Memory B cell (primary cell): Measurements from ENCODE around the gene IER3.
"Not testable (repeated sequence)": the region's sequence is repeated elsewhere in the genome, so short reads cannot be mapped to it uniquely, and the experiment has no call there.

Experiments used
- ATAC-seq: fragments of 150-1000 bp; cut with Tn5 transposase; 2 replicates; pipeline ENCODE4 v1.10.0; 2021; ENCODE audit warnings: low read depth, mild to moderate bottlenecking, moderate library complexity
- DNase-seq, 2 donors: peaks; one replicate each; pipeline ENCODE4 v3.0.0; 2022; ENCODE audit warnings: low spot score in 2 of 2
- H3K27ac Mint-ChIP-seq: one replicate; pipeline ENCODE4 v1.8.0; 2022; ENCODE audit warnings: mild to moderate bottlenecking, moderate library complexity, mixed read lengths
- H3K27me3 Mint-ChIP-seq: one replicate; pipeline ENCODE4 v1.8.0; 2022; ENCODE audit warnings: mixed read lengths
- H3K36me3 Mint-ChIP-seq: one replicate; pipeline ENCODE4 v1.8.0; 2022; ENCODE audit warnings: mild to moderate bottlenecking, mixed read lengths
- H3K4me1 Mint-ChIP-seq: one replicate; pipeline ENCODE4 v1.8.0; 2022; ENCODE audit warnings: mixed read lengths
- H3K4me3 Mint-ChIP-seq: one replicate; pipeline ENCODE4 v1.8.0; 2022; ENCODE audit warnings: mild to moderate bottlenecking, moderate library complexity, mixed read lengths
- H3K9me3 Mint-ChIP-seq: one replicate; pipeline ENCODE4 v1.8.0; 2022; ENCODE audit warnings: mixed read lengths

The IER3 gene

GRCh38 chr6:30727920-30728553 lies 16.3 kb downstream of the IER3 start:
- Mint-ChIP-seq H3K9me3 (no peaks in the 10 kb centered on the region), H3K27me3 (no peaks in the 10 kb centered on the region), H3K4me1 (peaks cover 26% of the 10 kb centered on the region), H3K4me3 (no peak overlapping the region), H3K27ac (peak overlapping the region; percentile 20), H3K36me3 (peaks cover 18% of the 10 kb centered on the region)
- DNase-seq (no peak), ATAC-seq (no peak)

- DNase-seq (no peak), ATAC-seq (no peak)
- H3K4me1 Mint-ChIP-seq, result peaks cover 33% of the 10 kb centered on the region
- H3K4me3 Mint-ChIP-seq, result no peak overlapping the region
- H3K27ac Mint-ChIP-seq, result peak overlapping the region; percentile 28
- H3K9me3 Mint-ChIP-seq, result no peaks in the 10 kb centered on the region
- H3K27me3 Mint-ChIP-seq, result no peaks in the 10 kb centered on the region
- H3K36me3 Mint-ChIP-seq, result peaks cover 20% of the 10 kb centered on the region
Measured at GRCh38 chr6:30726506-30727413, 17.6 kb downstream of the IER3 start.

GRCh38 chr6:30725713-30726505 lies 18.4 kb downstream of the IER3 start:
- Mint-ChIP-seq H3K4me1 (peaks cover 32% of the 10 kb centered on the region), H3K27me3 (no peaks in the 10 kb centered on the region), H3K9me3 (no peaks in the 10 kb centered on the region), H3K36me3 (peaks cover 19% of the 10 kb centered on the region), H3K4me3 (no peak overlapping the region), H3K27ac (peak overlapping the region; percentile 38)
- ATAC-seq (no peak), DNase-seq (no peak)

DNA sequence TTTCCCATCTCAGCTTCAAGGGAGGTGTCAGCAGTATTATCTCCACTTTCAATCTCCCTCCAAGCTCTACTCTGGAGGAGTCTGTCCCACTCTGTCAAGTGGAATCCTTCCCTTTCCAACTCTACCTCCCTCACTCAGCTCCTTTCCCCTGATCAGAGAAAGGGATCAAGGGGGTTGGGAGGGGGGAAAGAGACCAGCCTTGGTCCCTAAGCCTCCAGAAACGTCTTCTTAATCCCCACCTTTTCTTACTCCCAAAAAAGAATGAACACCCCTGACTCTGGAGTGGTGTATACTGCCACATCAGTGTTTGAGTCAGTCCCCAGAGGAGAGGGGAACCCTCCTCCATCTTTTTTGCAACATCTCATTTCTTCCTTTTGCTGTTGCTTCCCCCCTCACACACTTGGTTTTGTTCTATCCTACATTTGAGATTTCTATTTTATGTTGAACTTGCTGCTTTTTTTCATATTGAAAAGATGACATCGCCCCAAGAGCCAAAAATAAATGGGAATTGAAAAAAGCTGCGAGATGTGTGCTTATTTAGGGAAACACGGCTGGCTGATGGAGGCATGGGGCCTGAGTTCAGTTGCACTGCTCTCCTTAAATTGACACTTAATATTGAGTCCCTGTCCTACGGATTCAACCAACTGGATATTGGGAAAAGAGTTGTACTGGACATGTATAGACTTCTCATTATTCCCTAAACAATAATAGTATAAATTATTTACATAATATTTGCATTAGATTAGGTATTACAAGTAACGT lies 19.3 kb downstream of the IER3 start:
- Mint-ChIP-seq H3K9me3 (no peaks in the 10 kb centered on the region), H3K4me3 (no peak overlapping the region), H3K4me1 (peaks cover 27% of the 10 kb centered on the region), H3K27me3 (no peaks in the 10 kb centered on the region), H3K27ac (peak overlapping the region; percentile 82), H3K36me3 (peaks cover 18% of the 10 kb centered on the region)
- DNase-seq (no peak), ATAC-seq (no peak)

DNA sequence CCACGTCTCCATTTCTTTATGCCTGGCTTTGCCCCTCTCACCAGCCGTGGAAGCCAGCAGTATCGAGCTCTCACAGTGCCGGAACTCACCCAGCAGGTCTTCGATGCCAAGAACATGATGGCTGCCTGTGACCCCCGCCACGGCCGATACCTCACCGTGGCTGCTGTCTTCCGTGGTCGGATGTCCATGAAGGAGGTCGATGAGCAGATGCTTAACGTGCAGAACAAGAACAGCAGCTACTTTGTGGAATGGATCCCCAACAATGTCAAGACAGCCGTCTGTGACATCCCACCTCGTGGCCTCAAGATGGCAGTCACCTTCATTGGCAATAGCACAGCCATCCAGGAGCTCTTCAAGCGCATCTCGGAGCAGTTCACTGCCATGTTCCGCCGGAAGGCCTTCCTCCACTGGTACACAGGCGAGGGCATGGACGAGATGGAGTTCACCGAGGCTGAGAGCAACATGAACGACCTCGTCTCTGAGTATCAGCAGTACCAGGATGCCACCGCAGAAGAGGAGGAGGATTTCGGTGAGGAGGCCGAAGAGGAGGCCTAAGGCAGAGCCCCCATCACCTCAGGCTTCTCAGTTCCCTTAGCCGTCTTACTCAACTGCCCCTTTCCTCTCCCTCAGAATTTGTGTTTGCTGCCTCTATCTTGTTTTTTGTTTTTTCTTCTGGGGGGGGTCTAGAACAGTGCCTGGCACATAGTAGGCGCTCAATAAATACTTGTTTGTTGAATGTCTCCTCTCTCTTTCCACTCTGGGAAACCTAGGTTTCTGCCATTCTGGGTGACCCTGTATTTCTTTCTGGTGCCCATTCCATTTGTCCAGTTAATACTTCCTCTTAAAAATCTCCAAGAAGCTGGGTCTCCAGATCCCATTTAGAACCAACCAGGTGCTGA lies 20.3 kb downstream of the IER3 start:
- H3K27me3 Mint-ChIP-seq, DNase-seq, H3K9me3 Mint-ChIP-seq, H3K4me3 Mint-ChIP-seq, ATAC-seq: not testable (repeated sequence)
- peak overlapping the region; percentile 90 for H3K27ac Mint-ChIP-seq
- H3K4me1 Mint-ChIP-seq, result peaks cover 31% of the 10 kb centered on the region
- peaks cover 17% of the 10 kb centered on the region for H3K36me3 Mint-ChIP-seq

- not testable (repeated sequence) for DNase-seq, H3K27me3 Mint-ChIP-seq, ATAC-seq, H3K9me3 Mint-ChIP-seq
- Mint-ChIP-seq H3K4me3 (peak overlapping the region; percentile 96), H3K4me1 (peaks cover 31% of the 10 kb centered on the region), H3K36me3 (peaks cover 17% of the 10 kb centered on the region), H3K27ac (peak overlapping the region; percentile 90)
Measured at GRCh38 chr6:30723159-30723842, 21.0 kb downstream of the IER3 start.

DNA sequence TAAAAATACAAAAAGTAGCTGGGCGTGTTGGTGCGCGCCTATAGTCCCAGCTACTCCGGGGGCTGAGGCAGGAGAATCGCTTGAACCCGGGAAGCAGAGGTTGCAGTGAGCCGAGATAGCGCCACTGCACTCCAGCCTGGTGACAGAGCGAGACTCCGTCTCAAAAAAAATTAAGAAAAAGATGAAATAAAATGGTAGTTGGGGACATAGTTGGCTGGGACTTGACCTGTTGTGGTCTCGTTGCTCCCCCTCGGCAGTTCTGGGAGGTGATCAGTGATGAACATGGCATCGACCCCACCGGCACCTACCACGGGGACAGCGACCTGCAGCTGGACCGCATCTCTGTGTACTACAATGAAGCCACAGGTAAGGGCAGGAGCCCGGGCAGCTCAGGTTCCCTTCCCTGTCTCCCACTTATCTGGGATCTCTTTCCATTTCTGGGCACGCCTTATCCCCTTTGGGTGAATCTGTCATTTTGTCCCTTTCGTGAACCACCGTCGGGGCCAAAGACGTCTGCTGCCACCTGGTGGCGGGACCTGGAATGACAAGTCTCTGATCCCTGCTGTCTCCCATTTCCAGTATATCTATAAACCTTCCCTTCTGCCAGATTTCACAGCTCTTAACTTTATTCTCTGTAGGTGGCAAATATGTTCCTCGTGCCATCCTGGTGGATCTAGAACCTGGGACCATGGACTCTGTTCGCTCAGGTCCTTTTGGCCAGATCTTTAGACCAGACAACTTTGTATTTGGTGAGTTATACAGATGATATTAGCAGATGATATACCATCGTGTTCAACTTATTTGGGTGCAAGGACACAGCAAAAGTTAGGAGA lies 21.9 kb downstream of the IER3 start:
- Mint-ChIP-seq H3K9me3 (no peaks in the 10 kb centered on the region), H3K27me3 (no peaks in the 10 kb centered on the region), H3K4me3 (peak overlapping the region; percentile 96), H3K4me1 (peaks cover 33% of the 10 kb centered on the region), H3K36me3 (peaks cover 17% of the 10 kb centered on the region), H3K27ac (peak overlapping the region; percentile 90)
- DNase-seq, result peak; percentile 88 to 96
- ATAC-seq, result no peak

- not testable (repeated sequence) for H3K9me3 Mint-ChIP-seq, ATAC-seq, H3K27me3 Mint-ChIP-seq, DNase-seq
- Mint-ChIP-seq H3K27ac (peak overlapping the region; percentile 90), H3K4me3 (peak overlapping the region; percentile 96), H3K4me1 (peaks cover 33% of the 10 kb centered on the region), H3K36me3 (peaks cover 17% of the 10 kb centered on the region)
Measured at GRCh38 chr6:30722025-30722279, 22.4 kb downstream of the IER3 start.

GRCh38 chr6:30721198-30722024 lies 22.9 kb downstream of the IER3 start:
- Mint-ChIP-seq H3K4me3 (peak overlapping the region; percentile 96), H3K36me3 (peaks cover 17% of the 10 kb centered on the region), H3K27me3 (no peaks in the 10 kb centered on the region), H3K9me3 (no peaks in the 10 kb centered on the region), H3K4me1 (peaks cover 35% of the 10 kb centered on the region), H3K27ac (peak overlapping the region; percentile 90)
- ATAC-seq (peak; percentile 43), DNase-seq (peak; percentile 90 to 96)

DNA sequence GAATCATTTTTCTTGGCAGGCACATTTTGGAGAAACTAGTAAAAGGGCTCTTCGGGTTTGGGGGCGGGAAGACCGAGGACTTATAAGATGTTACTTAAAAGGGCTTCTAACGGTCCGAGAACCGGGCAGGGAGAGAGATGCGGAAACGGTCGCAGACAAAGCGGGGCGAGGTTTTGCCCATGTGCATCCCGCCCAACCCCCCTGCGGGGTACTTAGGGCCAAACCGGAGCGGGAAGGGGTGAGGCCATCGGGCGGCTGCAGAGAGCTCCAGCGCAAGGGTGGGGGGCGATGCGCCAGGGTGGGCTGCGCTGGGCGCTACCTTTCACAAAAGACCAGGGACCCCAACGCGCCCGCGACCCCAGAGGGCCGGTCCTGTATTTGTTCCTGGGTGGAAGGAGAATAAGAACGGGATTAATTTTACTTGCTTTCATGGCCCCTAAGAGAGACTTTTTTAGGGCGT lies 23.6 kb downstream of the IER3 start:
- no peaks in the 10 kb centered on the region for H3K27me3 Mint-ChIP-seq
- H3K27ac Mint-ChIP-seq, result peak overlapping the region; percentile 90
- peaks cover 40% of the 10 kb centered on the region for H3K4me1 Mint-ChIP-seq
- DNase-seq (peak; percentile 53 to 61), ATAC-seq (no peak)
- no peaks in the 10 kb centered on the region for H3K9me3 Mint-ChIP-seq
- peak overlapping the region; percentile 96 for H3K4me3 Mint-ChIP-seq
- peaks cover 17% of the 10 kb centered on the region for H3K36me3 Mint-ChIP-seq
